Measurements from ENCODE around the gene FBXW8.

Gene FBXW8, protein sequence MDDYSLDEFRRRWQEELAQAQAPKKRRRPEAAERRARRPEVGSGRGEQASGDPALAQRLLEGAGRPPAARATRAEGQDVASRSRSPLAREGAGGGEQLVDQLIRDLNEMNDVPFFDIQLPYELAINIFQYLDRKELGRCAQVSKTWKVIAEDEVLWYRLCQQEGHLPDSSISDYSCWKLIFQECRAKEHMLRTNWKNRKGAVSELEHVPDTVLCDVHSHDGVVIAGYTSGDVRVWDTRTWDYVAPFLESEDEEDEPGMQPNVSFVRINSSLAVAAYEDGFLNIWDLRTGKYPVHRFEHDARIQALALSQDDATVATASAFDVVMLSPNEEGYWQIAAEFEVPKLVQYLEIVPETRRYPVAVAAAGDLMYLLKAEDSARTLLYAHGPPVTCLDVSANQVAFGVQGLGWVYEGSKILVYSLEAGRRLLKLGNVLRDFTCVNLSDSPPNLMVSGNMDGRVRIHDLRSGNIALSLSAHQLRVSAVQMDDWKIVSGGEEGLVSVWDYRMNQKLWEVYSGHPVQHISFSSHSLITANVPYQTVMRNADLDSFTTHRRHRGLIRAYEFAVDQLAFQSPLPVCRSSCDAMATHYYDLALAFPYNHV

DNA sequence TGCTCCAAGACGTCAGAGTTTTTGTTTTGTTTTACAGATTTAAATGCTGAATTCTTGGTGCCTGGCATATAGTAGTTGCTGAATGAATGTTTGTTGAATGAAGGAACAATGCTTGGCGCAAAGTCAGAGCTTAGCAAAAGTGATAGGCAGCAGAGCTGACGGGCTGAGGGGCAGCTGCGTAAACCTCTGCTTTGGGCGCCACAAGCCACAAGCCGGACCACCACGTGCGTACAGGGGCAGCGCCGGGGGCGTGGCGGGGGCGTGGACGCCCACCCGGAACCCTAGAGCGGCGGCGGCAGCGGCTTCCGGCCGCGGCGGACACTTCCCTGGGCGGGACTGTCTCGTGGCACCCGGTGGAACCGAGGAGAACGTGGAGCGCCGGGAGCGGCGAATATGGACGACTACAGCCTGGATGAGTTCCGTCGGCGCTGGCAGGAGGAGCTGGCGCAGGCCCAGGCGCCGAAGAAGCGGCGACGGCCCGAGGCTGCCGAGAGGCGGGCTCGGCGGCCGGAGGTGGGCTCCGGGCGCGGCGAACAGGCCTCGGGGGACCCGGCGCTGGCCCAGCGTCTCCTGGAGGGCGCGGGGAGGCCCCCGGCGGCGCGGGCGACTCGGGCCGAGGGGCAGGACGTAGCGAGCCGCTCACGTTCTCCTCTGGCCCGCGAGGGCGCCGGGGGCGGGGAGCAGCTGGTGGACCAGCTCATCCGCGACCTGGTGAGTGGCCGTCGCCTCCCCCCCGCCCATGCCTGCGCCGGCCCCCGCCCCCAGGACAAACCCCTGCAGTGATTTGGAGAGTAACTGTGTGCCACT lies at the start of gene FBXW8:
FBXW8 (plus strand) TSS at position 306 of the 807 bp plus-strand sequence; CDS start at position 394, 88 bp downstream.
- peak; percentile 89 for DNase-seq

DNA sequence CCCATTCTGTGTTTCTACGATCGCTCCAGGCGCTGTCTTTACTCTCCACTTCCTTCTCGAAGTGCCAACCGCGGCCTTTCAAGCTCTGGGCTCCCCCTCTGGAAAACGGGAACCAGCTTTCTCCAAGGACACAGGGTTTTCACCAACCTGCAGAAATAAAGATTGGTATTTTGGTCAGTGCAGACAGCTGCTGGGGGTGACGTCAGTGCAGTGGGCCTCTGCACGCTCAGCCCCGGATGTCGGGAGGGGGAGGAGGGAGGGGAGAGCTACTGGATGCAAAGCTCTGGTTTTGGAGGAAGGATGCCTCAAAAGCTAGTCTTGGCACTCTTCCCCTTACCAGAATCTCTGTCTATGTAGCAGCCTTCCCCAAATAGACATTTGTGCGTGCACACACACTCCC lies 49.4 kb upstream of the FBXW8 start:
- peak; percentile 82 for DNase-seq

DNA sequence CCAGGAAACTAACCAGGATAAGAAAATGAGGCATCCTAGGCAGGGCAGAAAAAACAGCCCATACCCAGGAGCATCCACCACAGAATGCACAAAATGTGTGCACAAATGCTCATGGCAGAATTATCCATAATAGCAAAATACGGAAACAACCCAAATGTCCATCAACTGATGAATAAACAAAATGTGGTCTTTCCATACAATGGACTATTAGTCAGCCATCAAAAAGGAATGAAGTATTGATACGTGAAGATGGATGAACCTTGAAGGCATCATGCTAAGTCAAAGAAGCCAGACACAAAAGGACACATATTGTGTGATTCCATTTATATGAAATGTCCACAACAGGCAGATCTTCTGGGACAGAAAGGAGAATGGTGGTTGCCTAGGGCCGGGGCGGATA lies 48.6 kb upstream of the FBXW8 start:
- no peak for DNase-seq

DNA sequence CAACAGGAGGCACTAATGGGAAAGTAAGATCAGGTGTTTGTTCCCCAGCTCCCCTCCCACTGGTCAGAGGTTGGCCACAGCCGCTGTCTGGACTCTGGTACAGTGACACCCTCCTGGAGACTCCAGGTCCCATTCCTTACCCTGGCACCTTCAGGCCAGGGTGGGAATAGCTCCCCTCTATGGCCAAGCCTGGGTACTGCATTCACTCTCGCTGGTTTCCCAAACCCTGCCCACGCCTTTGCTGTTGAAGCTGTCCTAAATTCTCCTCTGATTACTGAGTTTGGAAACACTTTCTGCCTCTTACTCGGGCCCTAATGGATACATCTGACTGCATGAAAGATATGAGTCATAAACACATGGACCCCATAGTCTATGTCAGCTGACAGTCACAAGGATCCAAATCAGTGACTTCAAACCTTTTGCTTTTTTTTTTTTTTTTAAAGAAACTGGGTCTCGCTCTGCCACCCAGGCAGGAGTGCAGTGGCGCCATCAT lies 47.4 kb upstream of the FBXW8 start:
- DNase-seq: no peak

DNA sequence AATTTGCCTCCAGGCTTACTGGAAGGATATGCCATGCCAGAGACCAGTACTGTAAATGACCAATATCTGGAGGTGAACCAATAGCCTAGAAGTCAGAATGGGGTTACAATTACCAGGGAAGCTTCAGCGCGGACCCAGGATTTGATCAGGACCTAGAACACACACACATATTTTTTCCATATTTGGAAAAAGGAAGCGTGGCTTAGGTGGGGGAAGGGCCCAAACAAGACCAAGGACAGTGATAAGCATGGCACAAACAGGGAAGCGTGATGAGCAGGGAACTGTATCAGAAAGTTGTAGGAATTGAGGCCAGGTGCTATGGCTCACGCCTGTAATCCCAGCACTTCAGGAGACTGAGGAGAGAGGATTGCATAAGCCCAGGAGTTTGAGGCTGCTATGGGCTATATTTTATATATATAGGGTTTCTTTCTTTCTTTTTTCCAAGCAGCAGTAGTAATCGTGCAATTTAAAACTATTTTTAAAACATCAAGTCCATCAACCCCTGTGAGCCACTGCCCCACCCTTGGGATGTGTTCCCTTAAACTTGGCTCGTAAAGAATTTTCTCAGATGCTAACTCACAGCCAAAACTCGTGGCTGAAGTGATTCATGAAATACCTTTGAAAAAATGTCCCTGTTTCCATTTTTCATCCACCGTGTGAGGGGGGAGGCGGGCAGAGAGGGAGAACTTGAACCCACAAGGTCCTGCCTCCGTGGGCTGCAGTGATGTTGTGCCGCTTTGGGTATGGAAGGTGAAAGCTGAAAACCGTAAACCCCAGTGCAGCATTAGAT lies 46.2 kb upstream of the FBXW8 start:
- no peak for DNase-seq

DNA sequence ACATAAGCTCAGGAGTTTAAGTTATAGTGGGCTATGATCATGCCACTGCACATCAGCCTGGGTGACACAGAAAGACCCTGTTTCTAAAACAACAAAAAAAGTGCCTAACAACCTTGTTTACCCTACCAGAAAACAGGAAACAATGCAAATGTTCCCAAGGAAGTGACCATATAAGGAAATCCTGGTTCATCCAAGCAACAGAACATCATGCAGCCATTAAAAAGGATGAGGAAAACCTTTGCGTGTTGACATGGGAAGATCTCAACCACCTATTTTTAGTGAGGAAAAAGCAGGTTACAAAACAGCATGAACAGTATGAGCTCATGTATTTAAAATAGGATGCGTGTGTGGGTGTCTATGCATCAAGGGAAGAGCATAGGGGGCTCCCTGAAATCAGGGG lies 43.2 kb upstream of the FBXW8 start:
- DNase-seq: no peak

DNA sequence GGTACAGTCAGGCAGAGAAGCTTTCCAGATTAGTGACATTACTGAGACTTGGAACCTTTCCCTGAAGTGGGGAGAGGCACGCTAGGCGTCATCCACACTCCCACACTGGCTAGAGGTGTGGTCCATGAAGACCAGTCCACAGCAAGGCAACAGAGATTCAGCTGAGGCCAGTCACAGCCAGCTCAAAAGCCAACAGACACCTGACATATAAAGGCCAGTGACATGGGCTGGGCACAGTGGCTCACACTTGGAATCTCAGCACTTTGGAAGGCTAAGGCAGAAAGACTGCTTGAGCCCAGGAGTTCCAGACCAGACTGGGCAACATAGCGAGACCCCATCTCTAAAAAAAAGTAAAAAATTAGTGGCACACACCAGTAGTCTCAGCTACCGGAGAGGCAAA lies 40.4 kb upstream of the FBXW8 start:
- no peak for DNase-seq

DNA sequence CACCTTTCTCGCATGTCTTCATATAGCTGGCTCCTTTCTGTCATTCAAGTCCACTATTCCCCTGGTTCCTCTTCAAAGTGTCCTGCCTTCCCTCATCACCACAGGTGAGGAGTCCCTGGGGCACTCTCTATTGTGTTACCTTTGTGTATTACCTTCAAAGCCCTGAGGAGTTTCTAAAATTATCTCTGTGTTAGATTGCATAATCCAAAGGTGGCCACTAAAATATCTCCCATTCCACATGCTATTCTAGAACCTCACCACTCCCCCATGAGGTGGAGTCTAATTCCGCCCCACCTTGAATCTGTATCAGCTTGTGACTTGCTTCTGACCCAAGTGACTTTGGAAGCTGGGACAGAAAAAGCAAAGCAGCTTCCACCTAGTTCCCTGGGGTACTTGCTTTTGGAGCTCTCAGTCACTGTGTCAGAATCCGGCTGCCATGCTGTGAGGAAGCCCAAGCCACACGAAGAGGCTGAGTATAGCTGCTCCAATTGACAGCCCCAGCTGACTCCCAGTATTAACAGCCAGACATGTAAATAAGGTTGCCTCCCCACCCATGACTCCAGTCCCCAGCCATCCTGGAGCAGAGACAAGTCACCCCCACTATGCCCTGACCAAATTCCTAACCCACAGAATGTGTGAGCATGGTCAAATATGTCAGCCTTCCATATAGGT lies 36.3 kb upstream of the FBXW8 start:
- no peak for DNase-seq

DNA sequence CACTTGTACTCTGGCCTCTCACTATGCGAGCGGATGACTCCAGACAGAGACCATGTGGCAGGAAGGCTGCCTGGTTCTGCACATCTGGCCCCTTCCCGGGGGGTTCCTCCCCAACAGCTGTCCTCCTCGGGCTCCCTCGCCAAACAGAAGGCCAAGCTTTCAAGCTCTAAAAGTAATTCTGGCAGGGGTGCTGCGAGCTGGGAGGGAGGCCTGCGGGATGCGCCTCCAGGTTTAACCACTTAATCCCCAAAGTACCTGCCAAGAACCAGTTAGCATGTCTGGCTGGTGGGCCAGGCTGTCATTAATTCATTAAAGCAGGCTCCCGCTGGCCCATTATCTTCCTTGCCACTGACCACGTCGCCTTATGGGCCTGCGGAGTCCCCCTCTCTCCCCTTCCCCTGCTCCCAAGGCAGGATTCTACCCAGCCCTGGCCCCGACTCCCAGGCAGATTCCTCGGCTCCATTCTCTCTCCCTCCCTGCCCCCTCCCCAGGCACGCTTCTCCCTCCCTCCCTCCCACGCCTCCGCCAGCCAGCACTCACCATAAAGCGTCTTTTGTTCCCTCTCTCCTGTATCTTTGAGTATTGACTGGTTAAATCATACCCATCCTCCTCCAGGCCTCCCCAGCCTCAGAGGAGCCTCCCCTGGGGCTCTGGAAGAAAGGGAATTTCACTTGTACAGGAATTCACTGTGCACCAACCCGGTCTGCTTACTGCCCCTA lies 34.4 kb upstream of the FBXW8 start:
- peak; percentile 77 for DNase-seq

DNA sequence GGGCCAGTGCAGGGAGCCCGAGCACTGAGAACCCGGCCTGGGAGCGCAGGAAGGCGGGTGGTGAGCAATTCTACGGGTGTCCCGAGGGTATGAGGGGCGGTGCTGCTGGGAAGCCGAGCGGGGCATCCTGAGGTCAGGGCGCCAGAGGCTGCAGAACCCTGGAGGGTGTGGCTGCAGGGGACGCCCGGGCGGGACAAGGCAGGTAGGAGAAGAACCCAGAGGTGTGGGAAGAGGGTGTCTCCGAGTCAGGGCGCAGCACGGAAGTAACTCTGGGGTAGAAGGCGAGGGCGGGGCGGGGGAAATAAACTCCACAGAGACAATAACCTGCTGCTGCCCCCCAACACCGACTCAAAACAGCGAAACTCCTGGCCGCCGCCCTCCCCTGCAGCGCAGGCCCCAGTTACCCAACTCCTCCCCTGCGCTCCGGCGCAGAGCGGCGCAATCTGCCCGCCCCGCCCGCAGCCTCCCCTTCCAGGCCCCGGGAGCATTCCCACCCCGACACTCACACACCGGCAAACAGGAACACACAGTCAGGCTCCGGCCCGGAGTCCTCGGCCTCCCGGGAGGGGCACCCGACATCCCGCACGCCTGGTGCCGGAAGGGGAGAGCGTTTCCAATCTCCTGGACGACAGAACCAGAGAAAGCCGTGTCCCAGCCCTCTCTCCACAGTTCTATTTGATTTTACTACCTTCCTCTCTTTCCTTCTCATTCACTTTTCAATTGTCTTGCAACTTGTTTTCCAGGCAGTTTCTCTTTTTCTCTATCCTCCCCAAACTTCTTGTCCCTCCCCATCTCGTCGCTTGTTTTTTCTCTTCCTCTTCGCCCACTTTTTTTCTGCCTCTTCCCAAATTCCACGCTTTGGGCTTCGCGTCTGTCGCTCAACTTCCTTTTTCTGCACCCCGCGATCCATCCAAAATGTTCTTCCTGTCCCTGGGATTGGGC lies 31.9 kb upstream of the FBXW8 start:
- no peak for DNase-seq

DNA sequence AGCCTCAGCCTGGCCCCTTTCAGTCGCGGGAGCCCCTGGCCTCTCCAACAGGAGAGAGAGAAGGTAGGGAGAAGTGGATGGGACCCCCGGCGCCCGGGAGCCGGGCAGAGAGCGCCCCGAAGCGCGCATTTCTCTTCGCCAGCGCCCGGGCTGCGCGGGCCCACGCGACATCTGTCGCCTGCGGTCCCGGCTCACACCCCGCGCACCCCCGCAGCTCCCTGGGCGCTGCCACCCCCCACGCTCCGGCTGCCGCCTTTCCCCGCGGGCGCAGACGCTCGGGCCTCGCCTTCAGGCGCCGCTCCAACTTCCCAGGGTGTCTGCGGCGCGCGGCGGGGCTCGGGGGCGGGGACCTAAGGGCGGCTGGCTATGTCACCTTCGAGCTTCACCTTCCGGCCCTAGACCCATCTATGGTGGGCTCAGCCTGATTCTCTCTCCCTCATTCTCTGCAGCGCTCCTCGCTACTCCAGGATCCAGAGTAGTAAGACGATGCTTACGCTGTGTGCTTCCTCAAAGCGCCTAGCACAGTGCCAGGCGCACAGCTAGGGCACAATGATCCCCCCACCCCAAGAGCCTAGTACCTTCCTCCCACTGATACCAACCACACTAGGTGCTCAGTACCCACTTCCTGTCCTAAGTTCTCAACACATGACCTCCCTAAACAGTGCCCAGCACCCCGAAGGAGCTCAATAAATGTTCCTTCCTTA lies 31.1 kb upstream of the FBXW8 start:
- no peak for DNase-seq

DNA sequence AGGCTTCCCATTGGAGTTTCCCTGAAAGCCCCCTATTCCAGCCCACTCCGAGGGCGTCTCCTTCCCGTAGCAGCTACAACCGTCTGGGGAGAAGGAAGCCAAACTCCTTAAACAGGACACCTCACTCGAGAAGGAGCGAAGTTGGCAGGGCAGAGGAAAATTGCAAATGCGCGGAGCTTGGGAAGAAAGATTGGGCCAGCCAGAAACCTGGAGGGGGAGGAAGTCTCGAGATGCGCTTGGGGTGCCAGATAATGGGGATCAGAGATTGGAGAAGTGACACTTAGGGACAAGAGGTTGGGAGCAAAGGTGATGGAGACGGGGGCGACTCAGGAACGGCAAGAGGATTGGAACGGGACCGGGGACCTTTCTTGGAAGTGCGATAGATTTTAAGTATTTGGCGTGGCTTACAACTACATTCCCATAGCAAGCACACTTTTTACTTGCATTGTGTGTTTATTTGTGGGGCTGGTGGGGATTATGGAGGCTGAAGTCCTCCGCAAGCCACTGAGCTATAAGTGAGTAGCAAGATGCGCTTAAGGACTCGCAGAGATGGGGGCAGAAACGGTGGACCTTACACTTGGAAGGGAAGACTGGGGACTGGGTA lies 30.4 kb upstream of the FBXW8 start:
- no peak for DNase-seq

DNA sequence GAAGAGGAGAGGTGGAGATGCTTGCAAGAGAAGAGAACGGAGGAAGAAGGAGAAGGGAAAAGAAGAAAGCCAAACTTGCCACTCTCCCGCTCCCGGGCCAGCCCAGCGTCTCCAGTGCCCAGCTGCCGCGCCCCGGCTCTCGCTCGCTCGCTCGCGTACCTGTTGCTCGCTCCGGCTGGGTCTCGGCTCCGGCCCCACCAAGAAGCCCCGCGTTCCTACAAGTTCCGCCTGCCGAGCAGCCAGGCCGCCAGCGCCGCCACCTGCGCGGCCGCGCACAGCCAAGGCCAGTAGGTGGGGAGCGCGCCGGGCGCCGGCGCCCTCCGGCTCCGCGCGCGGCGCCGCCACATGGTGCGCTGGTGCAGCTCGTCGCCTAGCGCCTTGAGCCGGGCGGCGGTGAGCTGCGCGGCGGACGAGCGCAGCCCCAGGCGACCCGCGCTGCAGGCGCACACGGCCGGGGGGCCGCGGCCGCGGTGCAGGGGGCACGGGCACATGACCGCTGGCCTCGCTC lies 29.9 kb upstream of the FBXW8 start:
- DNase-seq: peak; percentile 36

DNA sequence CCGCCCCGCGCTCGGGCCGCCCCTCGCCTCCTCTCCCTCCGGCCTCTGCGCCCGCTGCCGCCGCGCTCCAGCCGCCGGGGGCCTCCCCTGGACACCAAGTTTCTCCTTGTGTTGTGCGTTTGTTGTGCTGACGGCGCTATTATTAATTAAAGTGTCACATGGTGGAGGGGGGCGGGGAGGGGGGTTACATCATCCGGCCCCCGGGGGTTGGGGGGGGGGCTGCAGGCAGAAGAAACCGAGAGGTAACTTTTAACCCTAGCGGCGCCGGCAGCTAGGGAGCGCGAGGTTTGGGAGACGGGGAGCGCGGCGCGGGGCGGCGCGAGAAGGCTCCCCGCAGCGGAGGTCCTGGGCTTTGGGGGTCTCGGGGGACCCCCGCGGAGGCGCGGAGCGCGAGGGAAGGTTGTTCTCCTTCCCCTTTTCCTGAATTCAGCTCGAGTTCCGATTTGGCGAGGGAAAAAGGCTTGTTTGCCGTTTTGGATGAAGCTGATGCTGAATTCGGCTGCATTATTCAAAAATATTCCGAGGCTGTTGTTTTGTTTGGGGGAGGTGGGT lies 29.3 kb upstream of the FBXW8 start, which contains the start of gene HRK:
HRK (minus strand) TSS at position 117 of the 552 bp plus-strand sequence. CDS start 134 bp downstream, outside the sequence.
- DNase-seq: no peak

DNA sequence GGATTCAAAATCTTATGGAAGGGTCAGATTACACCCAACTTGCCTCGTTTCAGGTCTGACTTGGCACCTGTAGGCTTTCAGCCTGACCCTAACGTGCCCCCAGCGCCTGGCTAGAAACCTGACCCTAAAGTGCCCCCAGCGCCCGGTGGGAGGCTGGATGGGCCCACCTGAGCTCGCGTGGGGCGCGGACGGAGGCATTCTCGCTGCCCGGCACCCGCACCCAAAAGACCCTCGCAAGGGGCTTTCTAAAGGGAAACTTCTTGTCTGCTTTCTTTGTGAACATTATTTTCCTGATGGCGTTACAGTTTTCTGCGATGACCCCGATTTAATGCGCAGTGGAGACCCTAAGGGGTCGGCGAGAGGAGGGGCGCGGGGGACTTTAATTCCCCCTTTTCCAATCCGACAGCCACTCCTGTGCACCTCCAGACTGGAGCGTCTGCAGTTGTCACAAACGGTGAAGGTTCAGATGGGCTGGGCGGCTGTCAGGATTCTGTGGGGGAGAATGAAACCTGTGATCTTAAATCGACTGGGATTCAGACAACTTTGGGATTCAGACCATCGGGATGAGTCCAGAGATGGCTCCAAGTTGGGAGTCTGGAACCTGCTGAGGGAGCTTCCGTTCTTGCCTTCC lies 28.8 kb upstream of the FBXW8 start:
- no peak for DNase-seq

DNA sequence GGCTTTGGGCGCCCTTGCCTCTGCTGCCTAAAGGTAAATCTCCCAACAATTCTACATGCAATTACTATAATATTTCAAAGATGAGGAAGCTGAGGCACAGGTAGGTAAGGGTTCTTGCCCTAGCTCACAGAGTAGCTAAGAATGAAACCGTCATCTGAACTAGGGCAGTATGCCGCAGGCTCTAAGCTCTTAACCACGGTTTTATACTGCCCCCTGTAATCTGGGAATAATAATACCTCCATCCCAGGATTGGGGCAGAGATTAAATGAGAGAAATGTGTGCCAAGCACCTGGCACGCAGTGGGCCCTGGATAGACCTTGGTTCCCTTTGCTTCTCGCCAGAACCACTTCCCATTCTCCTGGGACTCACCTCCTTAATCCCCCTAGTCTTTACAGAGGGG lies 28.0 kb upstream of the FBXW8 start:
- DNase-seq: no peak

DNA sequence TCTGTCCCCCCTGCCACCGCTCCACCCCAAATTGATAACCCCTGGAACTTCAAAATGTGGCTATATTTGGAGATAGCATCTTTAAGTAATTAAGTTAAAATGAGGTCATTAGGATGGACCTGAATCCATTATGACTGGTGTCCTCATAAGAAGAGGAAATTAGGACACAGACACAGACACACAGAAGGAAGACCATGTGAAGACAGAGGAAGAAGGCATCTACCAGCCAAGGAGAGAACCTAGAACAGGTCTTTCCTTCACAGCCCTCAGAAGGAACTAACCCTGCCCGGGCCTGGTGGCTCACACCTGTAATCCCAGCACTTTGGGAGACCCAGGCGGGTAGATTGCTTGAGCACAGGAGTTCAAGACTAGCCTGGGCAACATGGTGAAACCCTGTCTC lies 25.9 kb upstream of the FBXW8 start:
- DNase-seq: no peak

DNA sequence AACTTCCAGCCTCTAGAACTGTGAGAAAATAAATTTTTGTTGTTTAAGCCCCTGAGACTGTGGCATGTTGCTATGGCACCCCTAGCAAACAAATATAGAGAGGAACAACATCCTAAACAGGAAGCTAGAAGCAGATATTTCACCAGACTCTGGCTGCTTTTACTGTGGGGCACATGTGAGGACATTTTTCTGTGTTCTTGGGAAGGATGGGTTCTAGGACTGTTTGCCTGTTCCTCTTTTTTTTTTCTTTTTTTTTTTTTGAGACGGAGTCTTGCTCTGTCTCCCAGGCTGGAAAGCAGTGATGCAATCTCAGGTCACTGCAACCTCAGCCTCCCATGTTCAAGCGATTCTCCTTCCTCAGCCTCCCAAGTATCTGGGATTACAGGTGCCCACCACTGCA lies 25.3 kb upstream of the FBXW8 start:
- DNase-seq: no peak

Measured in femur (tissue), 1 donor.